ENCODE data around the gene CTNNA3. TPM values are rescaled to one million over a fixed set of nuclear protein-coding genes. Genes with fewer than 3 reads are reported as not detected.

Gene CTNNA3
- total and polyA plus RNA-seq, 10 donors, result 0.03 to 2.4 (median 0.76) TPM; not detected in 1

- 81 to 93% (median 89%) methylated on average over 2 of the region's 2 CpGs for WGBS, 5 donors
- TF ChIP-seq POLR2A (IDR thresholded peaks at IDR 0.05), result no peak
- no peak for TF ChIP-seq POLR2AphosphoS5 (IDR thresholded peaks at IDR 0.05)
- no peak for TF ChIP-seq CTCF (IDR thresholded peaks at IDR 0.05 in 8 of 11, conservative IDR thresholded peaks at IDR 0.05 in 3 of 11)
- Histone ChIP-seq H3K9me3 (peaks cover 0 to 10% (median 6%) of the 10 kb centered on the region in 8 donors), H3K4me3 (no peak overlapping the region), H3K4me1 (peaks cover 0 to 5% (median 0%) of the 10 kb centered on the region in 6 donors), H3K27me3 (replicated peaks in 1 of 7) (no peaks in the 10 kb centered on the region), H3K36me3 (no peaks in the 10 kb centered on the region), H3K27ac (no peak overlapping the region)
- intact Hi-C loops (cut with DNase I; ENCODE audit: low total_unique reads), result no loop called here
- no peak for DNase-seq
Observed at GRCh38 chr10:66026321-66026720, 1669.7 kb downstream of the CTNNA3 start.

- no peak for DNase-seq
- TF ChIP-seq POLR2A (IDR thresholded peaks at IDR 0.05), result no peak
- H3K4me1 ChIP-seq, result peaks cover 0 to 5% (median 0%) of the 10 kb centered on the region in 6 donors
- H3K27me3 ChIP-seq (replicated peaks in 1 of 7), result no peaks in the 10 kb centered on the region
- H3K27ac ChIP-seq, result peak overlapping the region in 4 of 8 donors; percentile 35 to 66 (median 52)
- H3K36me3 ChIP-seq, result no peaks in the 10 kb centered on the region
- no peaks in the 10 kb centered on the region for H3K9me3 ChIP-seq
- intact Hi-C loops (cut with DNase I; ENCODE audit: low total_unique reads), result no loop called here
- no peak overlapping the region for H3K4me3 ChIP-seq
Observed at GRCh38 chr10:66025186-66025585, 1670.8 kb downstream of the CTNNA3 start.

DNA sequence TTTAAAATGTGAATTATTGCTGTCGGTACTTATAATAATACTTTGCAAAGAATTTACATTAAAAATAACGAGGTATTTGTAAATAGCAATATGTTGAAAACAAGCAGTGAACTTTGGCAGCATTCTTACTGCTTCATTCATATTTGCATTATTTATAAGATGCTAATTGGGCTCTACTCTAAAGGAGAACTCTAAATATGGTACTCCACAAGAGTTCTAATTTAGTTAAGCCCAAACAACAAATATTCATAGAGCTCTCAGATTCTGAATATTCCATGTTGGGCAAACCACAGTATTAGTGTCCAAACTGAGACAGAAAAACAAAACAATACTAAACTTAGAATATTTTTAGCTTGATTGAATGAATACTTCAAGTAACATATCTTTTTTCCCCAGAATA is 1674.6 kb downstream of the CTNNA3 start:
- no peaks in the 10 kb centered on the region for H3K27me3 ChIP-seq (replicated peaks in 1 of 7)
- intact Hi-C loops (cut with DNase I; ENCODE audit: low total_unique reads), result no loop called here
- no peak overlapping the region for H3K4me3 ChIP-seq
- H3K27ac ChIP-seq, result no peak overlapping the region
- H3K36me3 ChIP-seq, result no peaks in the 10 kb centered on the region
- WGBS, 5 donors, result 34 to 59% (median 45%) methylated on average over 2 of the region's 2 CpGs
- H3K9me3 ChIP-seq, result no peaks in the 10 kb centered on the region
- TF ChIP-seq POLR2AphosphoS5 (IDR thresholded peaks at IDR 0.05), result no peak
- no peak for TF ChIP-seq CTCF (IDR thresholded peaks at IDR 0.05 in 8 of 11, conservative IDR thresholded peaks at IDR 0.05 in 3 of 11)
- TF ChIP-seq POLR2A (IDR thresholded peaks at IDR 0.05), result no peak
- no peak for DNase-seq
- peaks cover 0 to 5% (median 0%) of the 10 kb centered on the region in 6 donors for H3K4me1 ChIP-seq

- Histone ChIP-seq H3K9me3 (peaks cover 0 to 7% (median 0%) of the 10 kb centered on the region in 8 donors), H3K27me3 (replicated peaks in 1 of 7) (no peaks in the 10 kb centered on the region), H3K27ac (no peak overlapping the region), H3K4me1 (no peaks in the 10 kb centered on the region), H3K4me3 (no peak overlapping the region), H3K36me3 (no peaks in the 10 kb centered on the region)
- no peak for DNase-seq
- intact Hi-C loops (cut with DNase I; ENCODE audit: low total_unique reads), result no loop called here
- WGBS, 5 donors, result 88 to 94% (median 91%) methylated on average over 5 of the region's 5 CpGs
- TF ChIP-seq CTCF (IDR thresholded peaks at IDR 0.05 in 8 of 11, conservative IDR thresholded peaks at IDR 0.05 in 3 of 11), result no peak
- no peak for TF ChIP-seq POLR2AphosphoS5 (IDR thresholded peaks at IDR 0.05)
- no peak for TF ChIP-seq POLR2A (IDR thresholded peaks at IDR 0.05)
Observed at GRCh38 chr10:66008221-66008620, 1687.8 kb downstream of the CTNNA3 start.

- no peak overlapping the region for H3K27ac ChIP-seq
- H3K4me1 ChIP-seq, result no peaks in the 10 kb centered on the region
- peaks cover 0 to 7% (median 0%) of the 10 kb centered on the region in 8 donors for H3K9me3 ChIP-seq
- TF ChIP-seq POLR2A (IDR thresholded peaks at IDR 0.05) (no peak), CTCF (IDR thresholded peaks at IDR 0.05 in 8 of 11, conservative IDR thresholded peaks at IDR 0.05 in 3 of 11) (no peak), POLR2AphosphoS5 (IDR thresholded peaks at IDR 0.05) (no peak)
- no peak overlapping the region for H3K4me3 ChIP-seq
- intact Hi-C loops (cut with DNase I; ENCODE audit: low total_unique reads), result no loop called here
- 76 to 90% (median 87%) methylated on average over 4 of the region's 4 CpGs for WGBS, 5 donors
- no peaks in the 10 kb centered on the region for H3K27me3 ChIP-seq (replicated peaks in 1 of 7)
- H3K36me3 ChIP-seq, result no peaks in the 10 kb centered on the region
- DNase-seq, result no peak
Observed at GRCh38 chr10:66006411-66006810, 1689.6 kb downstream of the CTNNA3 start.

Measured in spleen (tissue), 11 donors.